GM12875 (cell line): ENCODE measurements around the gene RPRD1A.

Experiments
- H3K4me3 ChIP-seq: one replicate; pipeline ENCODE4 v1.5.1; 2011; ENCODE audit warnings: low read depth, low read length, control low read depth
- TF ChIP-seq, protein P1 (sequence below): IDR thresholded peaks from 2 replicates; pipeline ENCODE4 v1.5.1; 2011; ENCODE audit warnings: low read depth, mild to moderate bottlenecking, control low read depth, inconsistent platforms, low read length, moderate library complexity, borderline replicate concordance; ENCODE audit not compliant: insufficient read depth

The RPRD1A gene

DNA sequence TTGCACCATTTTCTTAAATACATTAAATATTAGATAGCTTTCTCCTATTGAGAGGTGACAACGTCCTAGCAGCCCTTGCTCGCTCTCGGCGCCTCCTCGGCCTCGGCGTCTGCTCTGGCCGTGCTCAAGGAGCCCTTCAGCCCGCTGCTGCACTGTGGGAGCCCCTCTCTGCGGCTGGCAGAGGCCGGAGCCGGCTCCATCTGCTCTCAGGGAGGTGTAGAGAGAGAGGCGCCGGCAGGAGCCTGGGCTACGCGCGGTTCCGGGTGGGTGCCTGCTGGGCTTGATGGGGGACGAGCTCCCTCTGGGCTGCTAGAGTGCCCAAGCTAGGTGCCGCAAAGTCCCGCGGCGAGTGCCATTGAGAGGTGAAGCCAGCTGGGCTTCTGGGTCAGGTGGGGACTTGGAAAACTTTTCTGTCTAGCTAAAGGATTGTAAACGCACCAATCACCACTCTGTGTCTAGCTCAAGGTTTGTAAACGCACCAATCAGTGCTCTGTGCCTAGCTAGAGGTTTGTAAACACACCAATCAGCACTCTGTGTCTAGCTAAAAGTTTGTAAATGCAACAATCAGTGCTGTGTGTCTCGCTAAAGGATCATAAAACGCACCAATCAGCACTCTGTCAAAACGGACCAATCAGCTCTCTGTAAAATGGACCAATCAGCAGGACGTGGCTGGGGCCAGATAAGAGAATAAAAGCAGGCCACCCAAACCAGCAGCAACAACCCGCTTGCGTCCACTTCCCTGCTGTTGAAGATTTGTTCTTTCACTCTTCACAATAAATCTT, 3.1 kb downstream of the RPRD1A start:
- TF ChIP-seq, protein P1, sequence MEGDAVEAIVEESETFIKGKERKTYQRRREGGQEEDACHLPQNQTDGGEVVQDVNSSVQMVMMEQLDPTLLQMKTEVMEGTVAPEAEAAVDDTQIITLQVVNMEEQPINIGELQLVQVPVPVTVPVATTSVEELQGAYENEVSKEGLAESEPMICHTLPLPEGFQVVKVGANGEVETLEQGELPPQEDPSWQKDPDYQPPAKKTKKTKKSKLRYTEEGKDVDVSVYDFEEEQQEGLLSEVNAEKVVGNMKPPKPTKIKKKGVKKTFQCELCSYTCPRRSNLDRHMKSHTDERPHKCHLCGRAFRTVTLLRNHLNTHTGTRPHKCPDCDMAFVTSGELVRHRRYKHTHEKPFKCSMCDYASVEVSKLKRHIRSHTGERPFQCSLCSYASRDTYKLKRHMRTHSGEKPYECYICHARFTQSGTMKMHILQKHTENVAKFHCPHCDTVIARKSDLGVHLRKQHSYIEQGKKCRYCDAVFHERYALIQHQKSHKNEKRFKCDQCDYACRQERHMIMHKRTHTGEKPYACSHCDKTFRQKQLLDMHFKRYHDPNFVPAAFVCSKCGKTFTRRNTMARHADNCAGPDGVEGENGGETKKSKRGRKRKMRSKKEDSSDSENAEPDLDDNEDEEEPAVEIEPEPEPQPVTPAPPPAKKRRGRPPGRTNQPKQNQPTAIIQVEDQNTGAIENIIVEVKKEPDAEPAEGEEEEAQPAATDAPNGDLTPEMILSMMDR = no peak
- H3K4me3 ChIP-seq = no peak overlapping the region

DNA sequence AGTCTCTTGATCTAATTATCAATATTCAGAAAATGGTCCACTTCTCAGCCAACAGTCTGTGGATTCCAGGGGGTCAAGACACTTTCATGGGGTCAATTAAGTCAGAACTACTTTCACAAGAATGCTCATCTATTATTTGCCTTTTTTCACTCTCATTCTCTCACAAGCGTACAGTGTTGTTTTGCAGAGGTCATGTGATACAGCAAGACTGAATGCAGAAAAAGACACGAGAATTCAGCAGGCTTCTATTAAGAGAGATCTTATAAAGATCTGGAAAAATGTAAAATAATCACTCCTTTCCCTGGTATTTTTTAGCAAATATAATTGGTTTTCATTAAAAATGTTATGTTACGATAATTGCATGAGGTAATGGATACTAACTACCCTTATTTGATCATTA, 8.7 kb downstream of the RPRD1A start:
- TF ChIP-seq, protein P1 = no peak
- H3K4me3 ChIP-seq = no peak overlapping the region

DNA sequence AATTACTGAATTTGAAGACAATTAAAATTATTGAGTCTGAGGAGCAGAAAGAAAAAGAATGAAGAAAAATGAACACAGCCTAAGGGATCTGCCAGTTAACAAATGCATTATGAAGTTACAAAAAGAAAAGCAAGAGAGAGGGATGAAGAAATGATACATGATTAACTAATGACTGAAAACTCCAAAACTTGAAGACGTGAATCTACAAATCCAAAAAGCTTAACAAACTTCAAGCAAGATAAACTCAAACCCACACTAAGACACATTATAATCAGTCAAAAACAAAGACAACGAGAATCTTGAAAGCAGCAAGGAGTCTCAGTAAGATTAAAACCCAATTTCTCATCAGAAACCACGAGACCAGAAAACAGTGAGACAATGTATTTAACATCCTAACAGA, 15.6 kb downstream of the RPRD1A start:
- H3K4me3 ChIP-seq = no peak overlapping the region
- TF ChIP-seq, protein P1 = no peak

DNA sequence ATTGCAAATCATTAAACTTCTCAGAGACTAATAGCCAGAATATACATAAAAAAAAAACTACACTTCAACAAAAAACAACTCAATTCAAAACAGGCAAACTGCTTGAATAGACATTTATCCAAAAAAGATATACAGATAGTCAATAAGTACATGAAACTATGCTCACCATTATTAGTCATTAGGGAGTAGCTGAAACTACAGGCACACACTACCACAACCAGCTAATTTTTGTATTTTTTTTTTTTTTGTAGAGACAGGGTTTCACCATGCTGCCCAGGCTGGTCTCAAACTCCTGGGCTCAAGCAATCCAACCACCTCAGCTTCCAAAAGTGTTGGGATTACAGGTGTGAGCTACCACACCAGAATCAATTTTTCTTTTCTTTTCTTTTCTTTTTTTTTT, 16.9 kb downstream of the RPRD1A start:
- no peak overlapping the region for H3K4me3 ChIP-seq

DNA sequence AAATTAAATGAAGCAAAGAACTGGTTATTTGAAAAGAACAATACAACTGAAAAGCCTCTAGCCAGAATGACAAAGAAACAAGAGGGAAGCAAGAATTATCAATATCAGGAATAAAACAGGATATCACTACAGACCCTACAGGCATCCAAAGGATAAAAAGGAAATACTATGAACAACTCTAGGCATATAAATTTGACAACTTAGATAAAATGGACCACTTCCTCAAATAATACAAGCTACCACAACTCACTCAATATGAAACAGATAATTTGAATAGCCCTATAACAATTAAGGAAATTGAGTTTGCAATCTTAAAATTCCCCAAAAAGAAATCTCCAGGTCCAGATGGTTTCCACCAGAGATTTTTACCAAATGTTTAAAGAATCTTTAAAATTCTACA, 19.8 kb downstream of the RPRD1A start:
- TF ChIP-seq, protein P1 = no peak
- H3K4me3 ChIP-seq = no peak overlapping the region

More for the DNA sequence above, 16.9 kb downstream of the RPRD1A start:
- TF ChIP-seq, protein P1 = no peak

DNA sequence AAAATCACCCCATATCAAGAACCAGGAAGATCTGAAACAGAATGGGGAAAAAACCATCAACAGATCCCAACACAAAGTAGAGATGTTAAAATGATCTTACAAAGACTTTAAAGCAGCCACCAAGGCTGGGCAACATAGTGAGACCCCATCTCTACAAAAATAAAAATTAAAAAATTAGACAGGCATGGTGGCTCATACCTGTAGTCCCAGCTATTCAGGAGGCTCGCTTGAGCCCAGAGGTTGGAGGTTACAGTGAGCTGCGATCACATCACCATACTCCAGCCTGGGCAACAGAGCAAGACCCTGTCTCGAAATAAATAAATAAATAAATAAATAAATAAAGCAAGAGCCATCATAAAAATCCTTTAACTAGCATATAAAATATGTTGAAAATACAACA, 20.5 kb downstream of the RPRD1A start:
- TF ChIP-seq, protein P1 = no peak
- no peak overlapping the region for H3K4me3 ChIP-seq
